Upper lobe of right lung (tissue), 1 donor: ENCODE data around the gene GAPT. TPM values are rescaled to one million over a fixed set of nuclear protein-coding genes. Genes with fewer than 3 reads are reported as not detected.

ENCODE experiments used
- ATAC-seq: fragments of 200-7000 bp; cut with Tn5 transposase; one replicate; pipeline ENCODE4 v1.9.1; 2020; ENCODE audit warnings: mild to moderate bottlenecking, moderate library complexity
- DNase-seq: peaks from one replicate; pipeline ENCODE4 v3.0.0-alpha.2; 2020
- H3K27ac ChIP-seq: fragments of 200-600 bp; one replicate; pipeline ENCODE4 v1.8.0; 2022
- H3K27me3 ChIP-seq: fragments of 200-600 bp; one replicate; pipeline ENCODE4 v1.8.0; 2022; ENCODE audit warnings: mild to moderate bottlenecking
- H3K36me3 ChIP-seq: fragments of 200-600 bp; one replicate; pipeline ENCODE4 v1.8.0; 2022
- H3K4me1 ChIP-seq: fragments of 200-600 bp; one replicate; pipeline ENCODE4 v1.8.0; 2022
- H3K4me3 ChIP-seq: fragments of 200-600 bp; one replicate; pipeline ENCODE4 v1.8.0; 2022; ENCODE audit warnings: mild to moderate bottlenecking
- H3K9me3 ChIP-seq: fragments of 200-600 bp; one replicate; pipeline ENCODE4 v1.8.0; 2022
- CTCF ChIP-seq: fragments of 200-600 bp; IDR thresholded peaks from one replicate; pipeline ENCODE4 v1.8.0; 2022; ENCODE audit warnings: antibody characterized with exemption
- intact Hi-C: fragments of 100-400 bp; cut with DNase I; formaldehyde crosslinking; loops from one replicate; pipeline ENCODE4 v1.11.0; 2022
- total RNA-seq: library from RNA; stranded (reverse); fragmentation: NEBNext Ultra II Directional; extraction: Animal tissue kit (Norgen Biotek cat#: 25700); gene quantifications from one replicate; pipeline ENCODE4 v1.2.1, GENCODE V29; 2021
- donor health status: DM: no; HTN: yes; CAD: no; lungs with severe emphysema.

Gene GAPT
- total RNA-seq, 1 donor from 2014 or later = 5.2 TPM

- no peaks in the 10 kb centered on the region for H3K9me3 ChIP-seq
- H3K27ac ChIP-seq = no peak overlapping the region
- no peak for TF ChIP-seq CTCF
- H3K27me3 ChIP-seq = peaks cover 11% of the 10 kb centered on the region
- no peaks in the 10 kb centered on the region for H3K4me1 ChIP-seq
- ATAC-seq (peak; percentile 49), DNase-seq (no peak)
- H3K36me3 ChIP-seq = no peaks in the 10 kb centered on the region
- intact Hi-C loops = no loop called here
- no peak overlapping the region for H3K4me3 ChIP-seq
Observed at GRCh38 chr5:58486290-58486689, 4.9 kb upstream of the GAPT start.

- Histone ChIP-seq H3K36me3 (no peaks in the 10 kb centered on the region), H3K27me3 (peaks cover 11% of the 10 kb centered on the region), H3K4me3 (no peak overlapping the region), H3K27ac (no peak overlapping the region), H3K9me3 (no peaks in the 10 kb centered on the region), H3K4me1 (no peaks in the 10 kb centered on the region)
- no peak for TF ChIP-seq CTCF
- no peak for ATAC-seq
- DNase-seq = no peak
- intact Hi-C loops = no loop called here
Observed at GRCh38 chr5:58490402-58491050, 709 bp upstream of the GAPT start.

GRCh38 chr5:58493141-58493540 lies 1.9 kb downstream of the GAPT start:
- ATAC-seq (no peak), DNase-seq (no peak)
- Histone ChIP-seq H3K4me1 (no peaks in the 10 kb centered on the region), H3K27ac (no peak overlapping the region), H3K9me3 (no peaks in the 10 kb centered on the region), H3K36me3 (no peaks in the 10 kb centered on the region), H3K4me3 (no peak overlapping the region), H3K27me3 (peaks cover 4% of the 10 kb centered on the region)
- TF ChIP-seq CTCF = no peak
- intact Hi-C loops = no loop called here

- peak; percentile 21 for TF ChIP-seq CTCF
- Histone ChIP-seq H3K9me3 (no peaks in the 10 kb centered on the region), H3K4me3 (no peak overlapping the region), H3K4me1 (peaks cover 11% of the 10 kb centered on the region), H3K27me3 (no peaks in the 10 kb centered on the region), H3K36me3 (no peaks in the 10 kb centered on the region), H3K27ac (no peak overlapping the region)
- intact Hi-C loops = no loop called here
- no peak for ATAC-seq
- DNase-seq = no peak
Observed at GRCh38 chr5:58496488-58496887, 5.3 kb downstream of the GAPT start.

- H3K36me3 ChIP-seq = no peaks in the 10 kb centered on the region
- peaks cover 11% of the 10 kb centered on the region for H3K4me1 ChIP-seq
- DNase-seq (no peak), ATAC-seq (no peak)
- no peaks in the 10 kb centered on the region for H3K9me3 ChIP-seq
- no peaks in the 10 kb centered on the region for H3K27me3 ChIP-seq
- intact Hi-C loops = no loop called here
- no peak for TF ChIP-seq CTCF
- no peak overlapping the region for H3K27ac ChIP-seq
- no peak overlapping the region for H3K4me3 ChIP-seq
Observed at GRCh38 chr5:58497386-58497785, 6.2 kb downstream of the GAPT start.

GRCh38 chr5:58497921-58498320 lies 6.7 kb downstream of the GAPT start:
- Histone ChIP-seq H3K27me3 (no peaks in the 10 kb centered on the region), H3K4me3 (no peak overlapping the region), H3K9me3 (no peaks in the 10 kb centered on the region), H3K27ac (no peak overlapping the region), H3K36me3 (no peaks in the 10 kb centered on the region), H3K4me1 (peaks cover 11% of the 10 kb centered on the region)
- no peak for TF ChIP-seq CTCF
- DNase-seq (no peak), ATAC-seq (no peak)
- intact Hi-C loops = no loop called here
